ENCODE data around the gene USP3.

USP3 gene

DNA sequence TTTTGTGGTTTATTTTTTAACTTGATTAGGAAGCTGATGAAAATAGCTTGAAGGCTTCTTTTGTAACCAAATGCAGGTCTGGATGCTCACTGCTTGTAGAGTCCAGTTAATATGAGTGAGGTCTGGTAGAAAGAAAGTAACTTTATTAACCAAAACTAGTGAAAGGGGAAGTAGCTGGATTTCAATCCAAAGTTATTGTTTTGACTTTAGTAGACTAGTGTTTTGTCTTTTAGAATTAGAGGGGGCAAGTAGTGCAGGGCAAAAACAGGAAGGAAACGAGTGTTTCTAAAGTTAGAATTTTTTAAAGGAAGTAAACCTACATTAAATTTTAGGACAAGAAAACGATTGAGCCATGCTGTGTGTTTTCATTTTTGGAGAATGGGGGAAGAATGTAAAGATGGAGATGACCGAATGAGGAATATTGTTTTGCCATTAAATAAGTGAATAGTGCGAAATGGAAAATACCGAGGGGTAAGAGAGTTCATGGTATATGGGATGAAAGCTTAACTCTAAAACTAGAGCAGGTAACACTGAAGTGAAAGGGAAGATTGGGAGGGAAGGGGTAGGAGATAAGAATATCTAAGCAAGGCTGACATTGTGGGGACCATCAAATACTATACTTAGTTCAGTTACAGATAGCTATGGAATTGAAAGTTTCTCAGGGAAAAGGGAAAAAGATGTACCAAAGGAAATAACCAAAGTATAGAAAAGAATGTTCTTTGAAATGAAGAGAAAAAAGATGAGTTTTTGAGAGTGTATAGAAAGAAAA is 40.0 kb downstream of the USP3 start:
- no peak for DNase-seq (ENCODE audit: low spot score)

DNA sequence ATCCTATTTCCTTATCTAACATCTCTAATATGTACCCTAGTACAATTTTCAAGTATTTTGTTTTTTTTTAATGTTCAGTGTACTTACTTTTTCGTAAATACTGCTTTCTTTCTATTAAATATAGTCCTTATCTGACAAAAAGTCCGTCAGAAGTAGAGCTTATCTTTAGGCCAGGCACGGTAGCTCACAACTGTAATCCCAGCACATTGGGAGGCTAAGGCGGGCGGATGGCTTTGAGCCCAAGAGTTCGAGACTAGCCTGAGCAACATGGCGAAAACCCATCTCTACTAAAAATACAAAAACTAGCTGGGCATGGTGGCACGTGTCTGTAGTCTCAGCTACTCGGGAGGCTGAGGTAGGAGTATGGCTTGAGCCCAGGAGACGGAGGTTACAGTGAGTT is 41.1 kb downstream of the USP3 start:
- DNase-seq (ENCODE audit: low spot score): no peak

GRCh38 chr15:63551400-63551799 is 47.0 kb downstream of the USP3 start:
- DNase-seq (ENCODE audit: low spot score): no peak

GRCh38 chr15:63553388-63553791 is 49.0 kb downstream of the USP3 start:
- DNase-seq (ENCODE audit: low spot score): peak; percentile 53

- DNase-seq (ENCODE audit: low spot score): no peak
Observed at GRCh38 chr15:63554337-63554927, 50.0 kb downstream of the USP3 start.

GRCh38 chr15:63555507-63555906 is 51.1 kb downstream of the USP3 start:
- DNase-seq (ENCODE audit: low spot score): no peak

- DNase-seq (ENCODE audit: low spot score): no peak
Observed at GRCh38 chr15:63556246-63556645, 51.9 kb downstream of the USP3 start.

GRCh38 chr15:63556736-63557135 is 52.3 kb downstream of the USP3 start:
- no peak for DNase-seq (ENCODE audit: low spot score)

DNA sequence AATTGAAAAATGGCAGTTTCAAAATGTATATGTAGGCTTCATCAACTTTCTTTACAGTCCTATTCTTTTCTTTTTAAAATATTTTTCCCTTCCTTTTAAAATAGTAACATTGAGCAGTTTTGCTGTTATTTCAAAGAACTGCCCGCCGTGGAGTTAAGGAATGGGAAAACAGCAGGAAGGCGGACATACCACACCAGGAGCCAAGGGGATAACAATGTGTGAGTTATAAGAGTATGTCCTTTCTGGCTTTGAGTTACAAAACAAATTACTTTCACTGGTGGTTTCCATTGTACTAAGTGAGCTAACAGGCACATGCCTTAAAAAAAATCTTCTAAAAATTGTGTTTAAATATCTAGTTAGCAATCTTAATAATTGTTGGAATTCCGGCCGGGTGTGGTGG is 55.4 kb downstream of the USP3 start:
- DNase-seq (ENCODE audit: low spot score): no peak

- no peak for DNase-seq (ENCODE audit: low spot score)
Observed at GRCh38 chr15:63560741-63561448, 56.5 kb downstream of the USP3 start.

GRCh38 chr15:63564093-63564492 is 59.7 kb downstream of the USP3 start:
- no peak for DNase-seq (ENCODE audit: low spot score)

- no peak for DNase-seq (ENCODE audit: low spot score)
Observed at GRCh38 chr15:63565536-63566186, 61.3 kb downstream of the USP3 start.

- no peak for DNase-seq (ENCODE audit: low spot score)
Observed at GRCh38 chr15:63572749-63573464, 68.5 kb downstream of the USP3 start.

GRCh38 chr15:63573533-63573932 is 69.1 kb downstream of the USP3 start:
- DNase-seq (ENCODE audit: low spot score): no peak

DNA sequence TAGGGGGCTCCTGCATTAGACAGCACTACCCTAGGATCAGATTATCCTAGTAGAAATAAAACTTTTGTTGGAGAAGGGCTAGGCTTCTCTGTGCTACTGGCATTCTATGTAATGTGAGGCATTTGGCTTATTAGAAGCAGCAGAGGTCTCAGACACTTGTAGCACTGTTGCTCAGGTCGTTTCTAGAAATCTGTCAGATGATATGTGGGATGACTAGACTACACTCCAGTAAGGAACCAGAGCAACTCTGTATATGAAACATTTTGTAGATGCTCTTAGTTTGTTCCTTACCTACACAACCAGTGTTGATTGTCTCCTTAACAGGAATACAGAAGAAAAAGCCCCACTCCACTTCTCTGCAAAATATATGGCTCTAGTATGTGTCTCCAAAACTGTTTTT is 70.9 kb downstream of the USP3 start:
- DNase-seq (ENCODE audit: low spot score): no peak

DNA sequence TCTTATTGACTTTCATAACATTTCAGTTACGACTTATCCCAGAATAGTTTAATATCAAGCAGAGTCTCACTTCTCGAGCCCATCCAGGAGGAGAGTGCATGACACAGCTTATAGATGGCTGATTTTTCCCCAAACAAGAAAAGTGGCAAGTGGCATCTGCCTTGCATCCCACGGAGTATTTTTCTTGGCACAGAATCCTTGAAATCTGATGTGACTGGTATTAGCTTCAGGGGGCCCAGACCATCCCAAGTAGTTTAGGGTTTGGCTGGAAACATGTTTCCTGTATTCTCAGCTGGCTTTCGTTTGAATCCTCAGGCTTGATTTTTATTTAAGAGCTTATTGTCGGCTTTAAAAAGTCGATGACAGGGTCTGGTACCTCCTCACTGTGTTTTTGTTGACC is 72.0 kb downstream of the USP3 start:
- no peak for DNase-seq (ENCODE audit: low spot score)

- DNase-seq (ENCODE audit: low spot score): no peak
Observed at GRCh38 chr15:63582179-63582578, 77.8 kb downstream of the USP3 start.

GRCh38 chr15:63582718-63583426 is 78.5 kb downstream of the USP3 start:
- no peak for DNase-seq (ENCODE audit: low spot score)

- no peak for DNase-seq (ENCODE audit: low spot score)
Observed at GRCh38 chr15:63586790-63587189, 82.4 kb downstream of the USP3 start.

DNA sequence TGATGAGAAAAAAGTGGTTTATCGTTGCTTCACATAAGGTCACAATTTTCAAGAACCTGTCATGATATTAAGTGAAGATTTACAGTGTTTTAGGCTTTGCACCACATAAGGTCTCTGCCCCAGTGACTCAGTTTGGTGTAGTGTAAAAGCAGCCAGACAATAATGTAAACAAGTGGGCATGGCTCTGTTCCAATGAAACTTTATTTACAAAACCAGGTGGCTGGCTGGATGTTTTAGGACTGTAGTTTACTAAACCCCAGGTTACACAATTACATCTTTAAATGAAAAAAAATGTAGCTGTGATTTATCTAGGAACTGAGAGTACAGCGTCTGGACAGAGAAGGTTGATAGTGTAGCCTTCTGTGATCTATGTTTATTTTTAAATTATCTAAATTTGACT is 83.1 kb downstream of the USP3 start:
- DNase-seq (ENCODE audit: low spot score): no peak

DNA sequence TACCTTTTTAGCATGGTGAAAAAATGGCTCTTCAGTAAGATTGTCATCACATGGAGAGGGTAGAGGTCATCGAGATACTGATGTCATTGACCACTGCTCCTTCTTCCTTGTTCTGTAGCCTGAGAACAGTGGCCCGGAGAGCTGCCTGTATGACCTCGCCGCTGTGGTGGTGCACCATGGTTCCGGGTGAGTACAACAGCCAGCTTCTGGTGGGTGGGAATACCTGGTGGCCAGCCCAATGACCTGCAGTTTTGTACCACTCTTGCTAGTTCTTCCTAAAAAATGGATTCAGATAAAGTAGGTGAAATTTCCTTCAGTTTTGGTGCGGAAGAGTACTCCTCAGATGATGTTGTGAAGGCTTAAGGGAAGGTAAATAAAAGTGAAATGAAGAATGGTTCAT is 84.4 kb downstream of the USP3 start:
- no peak for DNase-seq (ENCODE audit: low spot score)
